A549 (cell line): ENCODE results near the gene PPP5C. TPM values are rescaled to one million over a fixed set of nuclear protein-coding genes. Genes with fewer than 3 reads are reported as not detected.
"Not testable (repeated sequence)": the region's sequence is repeated elsewhere in the genome, so short reads cannot be mapped to it uniquely, and the experiment has no call there.

Source experiments
- ATAC-seq, 2 experiments: fragments of 200-7000 bp in 1 of 2; fragments of >200 bp in 1 of 2; cut with Nextera tagmentation in 1 of 2; cut with Tn5 transposase in 1 of 2; 3 replicates each; pipeline versions ENCODE4 v1.8.0 to v1.9.1; 2018 to 2020; ENCODE audit warnings: mild to moderate bottlenecking in 1 of 2, moderate library complexity in 1 of 2
- CTCF ChIA-PET: fragments of 300-600 bp; sonication (Branson Sonifier 250); formaldehyde crosslinking; extraction: SDS; loops from one replicate; lab custom pipeline; 2021; ENCODE audit warnings: antibody characterized with exemption, inconsistent platforms; lab: Yijun Ruan, JAX
- POLR2A ChIA-PET: fragments of 350-600 bp; formaldehyde crosslinking; extraction: SDS; loops from one replicate; lab custom pipeline; 2021; ENCODE audit warnings: antibody characterized with exemption, inconsistent platforms; lab: Yijun Ruan, JAX
- DNase-seq, 2 experiments: peaks; one replicate each; pipeline versions ENCODE4 v3.0.0 to v3.0.0-alpha.2; 2011 to 2016; ENCODE audit warnings: low read depth in 1 of 2, low spot score in 1 of 2
- FAIRE-seq: peaks from 2 replicates; lab custom pipeline; 2011; peaks lifted over from hg19 to GRCh38; lab: Jason Lieb, UNC
- H3K27ac ChIP-seq, 2 experiments: fragments of >200 bp; sonication (Bioruptor Twin); formaldehyde crosslinking; 3 replicates each; pipeline ENCODE4 v1.5.1; 2016 to 2017
- H3K4me1 ChIP-seq: fragments of >200 bp; sonication (Bioruptor Twin); formaldehyde crosslinking; 3 replicates; pipeline ENCODE4 v1.6.1; 2016
- H3K4me2 ChIP-seq: fragments of >200 bp; sonication (Bioruptor Twin); formaldehyde crosslinking; 3 replicates; pipeline ENCODE4 v1.6.1; 2016
- H3K4me3 ChIP-seq: fragments of >200 bp; sonication (Bioruptor Twin); formaldehyde crosslinking; 3 replicates; pipeline ENCODE4 v1.5.1; 2016
- H3K9me3 ChIP-seq: fragments of >200 bp; sonication (Bioruptor Twin); formaldehyde crosslinking; 3 replicates; pipeline ENCODE4 v1.6.1; 2016
- EHMT2 ChIP-seq: fragments of 200-600 bp; sonication (generic); IDR thresholded peaks from 2 replicates; pipeline ENCODE4 v1.6.1; 2016; ENCODE audit warnings: antibody characterized with exemption, low read depth, mild to moderate bottlenecking, moderate library complexity
- EP300 ChIP-seq, 2 experiments: fragments of >200 bp; sonication (Bioruptor Twin); formaldehyde crosslinking; IDR thresholded peaks; 2 replicates in 1 of 2; 3 replicates in 1 of 2; pipeline ENCODE4 v1.6.1; 2016 to 2017
- FOSL2 ChIP-seq, 2 experiments: fragments of 450-650 bp in 1 of 2; fragments of >200 bp in 1 of 2; sonication (Bioruptor Twin) in 1 of 2; formaldehyde crosslinking; IDR thresholded peaks; 2 replicates each; pipeline versions ENCODE4 v1.5.0 to v1.6.1; 2016 to 2020; ENCODE audit warnings: mild to moderate bottlenecking in 1 of 2, moderate library complexity in 1 of 2
- HEYL ChIP-seq: fragments of 250-450 bp; sonication (Bioruptor Pico); IDR thresholded peaks from 2 replicates; pipeline ENCODE4 v1.8.0; 2021; ENCODE audit warnings: mild to moderate bottlenecking, moderate library complexity
- RAD21 ChIP-seq, 2 experiments: fragments of >200 bp in 1 of 2; sonication (Bioruptor Twin) in 1 of 2; formaldehyde crosslinking in 1 of 2; IDR thresholded peaks in 1 of 2; conservative IDR thresholded peaks in 1 of 2; 2 replicates in 1 of 2; 3 replicates in 1 of 2; pipeline ENCODE4 v1.6.1; 2012 to 2018; ENCODE audit warnings: inconsistent platforms in 1 of 2
- RCOR1 ChIP-seq: fragments of 150-350 bp; IDR thresholded peaks from 2 replicates; pipeline ENCODE4 v1.6.1; 2014; ENCODE audit warnings: antibody characterized with exemption, low read length, low read depth
- ZFP36 ChIP-seq: fragments of 450-650 bp; IDR thresholded peaks from 2 replicates; pipeline ENCODE4 v1.6.1; 2014; ENCODE audit warnings: borderline replicate concordance; ENCODE audit not compliant: partially characterized antibody
- WGBS: methylation state at CpG from one replicate; pipeline ENCODE4 v1.1.6; 2017; ENCODE audit errors: missing lambda C conversion rate; 5-methylcytosine and 5-hydroxymethylcytosine counted together
- polyA plus RNA-seq, 4 experiments: library from polyadenylated mRNA; depleted of rRNA in 3 of 4; stranded (reverse); fragments of >200 nt; fragmentation: RNase III in 1 of 4; extraction: RNeasy Plus Mini Kit Qiagen cat#74134 plus additional on column Dnase treatment in 1 of 4; gene quantifications; 2 replicates in 3 of 4; 3 replicates in 1 of 4; pipeline ENCODE4 v1.2.3, GENCODE V29; 2011 to 2017
- small RNA-seq, 6 experiments: library from RNA; depleted of rRNA; stranded (forward); fragments of <200 nt; gene quantifications; one replicate each; pipeline ENCODE3, GENCODE V24; 2012
- TF ChIP-seq, protein P1 (sequence below): fragments of >200 bp; sonication (Bioruptor Twin); formaldehyde crosslinking; IDR thresholded peaks from 2 replicates; pipeline ENCODE4 v1.6.1; 2016
- TF ChIP-seq, protein P2 (sequence below): fragments of 450-650 bp; IDR thresholded peaks from 2 replicates; pipeline ENCODE4 v1.6.1; 2014; ENCODE audit warnings: antibody characterized with exemption

PPP5C gene
- polyA plus RNA-seq, 2 of the 4 experiments (the other 2 are of a cell fraction): 94.2 to 107 TPM

DNA sequence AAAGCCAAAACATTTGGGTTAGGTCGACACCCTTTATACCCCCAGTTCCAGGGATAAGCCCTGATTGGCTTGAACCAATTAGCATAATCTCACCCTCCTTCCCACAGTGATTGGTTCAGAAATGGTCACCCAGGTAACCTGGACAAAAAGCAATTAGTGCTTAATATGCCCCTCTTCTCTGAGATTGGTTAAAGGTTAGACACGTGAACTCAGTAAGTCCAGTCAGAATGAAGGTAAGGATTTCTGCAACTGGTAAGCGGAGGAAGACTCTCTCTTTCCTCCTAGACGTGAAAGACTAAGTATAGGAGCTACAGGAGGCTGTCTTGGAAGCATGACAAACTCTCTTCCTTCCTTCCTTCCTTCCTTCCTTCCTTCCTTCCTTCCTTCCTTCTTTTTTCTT lies 83.1 kb downstream of the PPP5C start:
- H3K4me1 ChIP-seq: peaks cover 8% of the 10 kb centered on the region
- no peak for ATAC-seq
- POLR2A ChIA-PET: no interaction called here
- no peaks in the 10 kb centered on the region for H3K9me3 ChIP-seq
- TF ChIP-seq ZFP36 (no peak), RCOR1 (no peak), FOSL2 (IDR thresholded peaks at IDR 0.05) (no peak), FOSL2 (CRISPR knock-in tag; IDR thresholded peaks at IDR 0.05) (no peak), EP300 (IDR thresholded peaks at IDR 0.05) (no peak), RAD21 (conservative IDR thresholded peaks at IDR 0.05 in 1 of 2, IDR thresholded peaks at IDR 0.05 in 1 of 2) (no peak), HEYL (CRISPR knock-in tag) (no peak)
- TF ChIP-seq, protein P1, sequence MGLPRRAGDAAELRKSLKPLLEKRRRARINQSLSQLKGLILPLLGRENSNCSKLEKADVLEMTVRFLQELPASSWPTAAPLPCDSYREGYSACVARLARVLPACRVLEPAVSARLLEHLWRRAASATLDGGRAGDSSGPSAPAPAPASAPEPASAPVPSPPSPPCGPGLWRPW: no peak
- H3K4me3 ChIP-seq: no peak overlapping the region
- H3K4me2 ChIP-seq: no peak overlapping the region
- CTCF ChIA-PET: no interaction called here
- no peak overlapping the region for H3K27ac ChIP-seq
- DNase-seq: no peak
- FAIRE-seq: no peak
- WGBS: 75% methylated on average over 4 of the region's 4 CpGs

DNA sequence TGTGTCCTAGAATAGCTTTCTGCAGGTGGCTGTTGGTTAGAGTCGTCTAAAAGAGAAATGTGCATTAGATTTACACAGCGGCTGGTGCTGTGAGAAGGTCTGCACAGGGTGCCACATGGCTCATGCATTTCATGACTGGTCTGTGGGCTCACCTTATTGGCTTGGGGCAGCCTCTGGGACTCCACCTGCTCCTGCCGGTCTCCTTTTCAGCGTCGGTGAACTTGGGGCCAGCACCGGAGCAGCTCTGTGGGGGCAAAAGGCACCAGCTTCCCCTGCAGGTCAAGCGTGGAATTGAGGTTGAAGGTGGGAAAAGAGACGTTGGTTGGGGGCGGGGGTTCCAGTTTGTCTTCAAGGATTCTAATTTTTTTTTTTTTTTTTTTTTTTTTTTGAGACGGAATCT lies 84.9 kb downstream of the PPP5C start:
- H3K4me1 ChIP-seq: no peaks in the 10 kb centered on the region
- ChIA-PET CTCF (interaction anchor here (0.6 to 2.9 kb wide), 14 partner anchors 10 to 799 kb away, joined by 3 to 10 read pairs (median 4); no protein-coding TSS in a partner anchor), POLR2A (interaction anchor here (0.7 kb wide), 1 partner anchor 663 kb away, joined by 4 read pairs; the partner anchor contains the start of gene SIX5)
- ATAC-seq (peak in 1 of 2 experiments; percentile 53; a peak in 3 of 6 replicates), DNase-seq (peak in 1 of 2 experiments; percentile 34), FAIRE-seq (no peak)
- WGBS: 69% methylated on average over 10 of the region's 10 CpGs
- H3K4me2 ChIP-seq: no peak overlapping the region
- TF ChIP-seq, protein P2, sequence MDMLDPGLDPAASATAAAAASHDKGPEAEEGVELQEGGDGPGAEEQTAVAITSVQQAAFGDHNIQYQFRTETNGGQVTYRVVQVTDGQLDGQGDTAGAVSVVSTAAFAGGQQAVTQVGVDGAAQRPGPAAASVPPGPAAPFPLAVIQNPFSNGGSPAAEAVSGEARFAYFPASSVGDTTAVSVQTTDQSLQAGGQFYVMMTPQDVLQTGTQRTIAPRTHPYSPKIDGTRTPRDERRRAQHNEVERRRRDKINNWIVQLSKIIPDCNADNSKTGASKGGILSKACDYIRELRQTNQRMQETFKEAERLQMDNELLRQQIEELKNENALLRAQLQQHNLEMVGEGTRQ: no peak
- peak in 1 of 2 experiments; percentile 43; a peak in 2 of 5 replicates for TF ChIP-seq RAD21 (conservative IDR thresholded peaks at IDR 0.05 in 1 of 2, IDR thresholded peaks at IDR 0.05 in 1 of 2)
- H3K27ac ChIP-seq: no peak overlapping the region
- H3K9me3 ChIP-seq: no peaks in the 10 kb centered on the region
- H3K4me3 ChIP-seq: no peak overlapping the region

DNA sequence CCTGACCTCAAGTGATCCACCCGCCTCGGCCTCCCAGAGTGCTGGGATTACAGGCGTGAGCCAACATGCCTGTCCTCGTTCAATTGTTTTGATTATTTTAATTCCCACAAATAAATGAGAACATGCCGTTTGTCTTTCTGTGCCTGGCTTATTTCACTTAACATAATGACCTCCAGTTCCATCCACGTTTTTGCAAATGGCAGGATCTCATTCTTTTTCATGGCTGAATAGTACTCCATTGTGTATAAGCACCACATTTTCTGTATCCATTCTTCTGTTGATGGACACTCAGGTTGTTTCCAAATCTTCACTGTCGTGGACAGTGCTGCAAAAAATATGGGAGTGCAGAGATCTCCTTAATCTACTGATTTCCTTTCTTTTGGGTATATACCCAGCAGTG lies 86.6 kb downstream of the PPP5C start:
- H3K4me1 ChIP-seq, H3K27ac ChIP-seq, FAIRE-seq, DNase-seq, ATAC-seq, H3K4me3 ChIP-seq, H3K4me2 ChIP-seq, POLR2A ChIA-PET, H3K9me3 ChIP-seq: not testable (repeated sequence)
- 52% methylated on average over 7 of the region's 7 CpGs for WGBS
- CTCF ChIA-PET: interaction anchor here (0.6 to 2.9 kb wide), 14 partner anchors 9 to 152 kb away, joined by 3 to 8 read pairs (median 4); no protein-coding TSS in a partner anchor

DNA sequence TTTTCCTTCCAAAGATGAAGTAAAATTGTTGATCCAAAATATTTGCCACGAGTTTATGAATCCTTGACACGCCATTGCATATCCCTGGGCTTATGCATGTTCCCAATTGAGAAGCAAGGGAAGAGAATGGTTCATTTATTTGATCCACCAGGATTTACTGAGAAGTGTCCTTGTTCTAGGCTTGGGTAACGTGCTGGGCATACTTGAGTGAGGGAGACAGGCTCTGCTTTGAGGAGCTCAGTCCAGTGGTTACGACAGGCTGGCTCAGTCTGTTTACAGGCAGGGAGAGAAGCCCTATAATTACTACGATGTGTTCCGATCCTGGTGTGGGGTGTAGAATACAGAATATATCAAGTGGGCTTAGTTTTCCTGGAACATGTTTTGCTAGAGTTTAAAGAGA lies 88.1 kb downstream of the PPP5C start:
- H3K27ac ChIP-seq: no peak overlapping the region
- CTCF ChIA-PET: interaction anchor here (0.6 to 2.9 kb wide), 5 partner anchors 31 to 131 kb away, joined by 3 to 8 read pairs (median 7); no protein-coding TSS in a partner anchor
- H3K9me3 ChIP-seq: no peaks in the 10 kb centered on the region
- FAIRE-seq (no peak), ATAC-seq (peak; percentile 24 to 40; a peak in 2 of 6 replicates), DNase-seq (no peak)
- H3K4me2 ChIP-seq: no peak overlapping the region
- no peaks in the 10 kb centered on the region for H3K4me1 ChIP-seq
- TF ChIP-seq EHMT2: no peak
- POLR2A ChIA-PET: no interaction called here
- H3K4me3 ChIP-seq: no peak overlapping the region
- 65% methylated on average over 6 of the region's 6 CpGs for WGBS

DNA sequence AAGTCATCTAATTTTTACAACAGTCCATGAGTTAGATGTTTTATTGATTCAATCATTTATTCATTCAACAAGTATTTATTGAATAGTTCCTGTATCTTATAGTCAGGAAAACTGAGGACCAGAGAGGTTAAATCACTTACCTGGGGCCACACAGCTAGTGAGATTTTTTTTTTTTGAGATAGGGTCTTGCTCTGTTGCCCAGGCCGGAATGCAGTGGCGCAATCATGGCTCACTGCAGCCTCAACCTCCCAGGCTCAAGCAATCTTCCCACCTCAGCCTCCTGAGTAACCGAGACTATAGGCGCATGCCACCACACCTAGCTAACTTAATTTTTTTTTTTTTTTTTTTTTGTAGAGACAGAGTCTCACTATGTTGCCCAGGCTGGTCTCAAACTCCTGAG lies 88.8 kb downstream of the PPP5C start:
- ChIA-PET POLR2A (interaction anchor here (0.7 kb wide), 1 partner anchor 36 kb away, joined by 3 read pairs; no protein-coding TSS in a partner anchor), CTCF (interaction anchor here (0.6 to 2.9 kb wide), 7 partner anchors 8 to 550 kb away, joined by 3 to 8 read pairs (median 4); no protein-coding TSS in a partner anchor)
- ATAC-seq, H3K9me3 ChIP-seq, DNase-seq, H3K4me2 ChIP-seq, H3K4me1 ChIP-seq, H3K4me3 ChIP-seq, FAIRE-seq, H3K27ac ChIP-seq: not testable (repeated sequence)
- 92% methylated on average over 4 of the region's 4 CpGs for WGBS

Small RNA genes within 50 kb of the gene (small RNA-seq; reads per million reads assigned to genes)
- 0 reads per million in 6 experiments for gene RNU6-924P

Other genes starting within 250 kb of the PPP5C start
- gene IGFL3, start 222.4 kb upstream of the PPP5C start, polyA plus RNA-seq (2011; rRNA removed): 0.16 TPM in 1 of 2 replicates, not detected in the other
- 0.44 to 1.1 TPM (median 0.66 TPM) in 3 replicates for gene IGFL3, start 222.4 kb upstream of the PPP5C start, polyA plus RNA-seq (2017; fragmentation: RNase III; extraction: RNeasy Plus Mini Kit Qiagen cat#74134 plus additional on column Dnase treatment)
- 0.78 and 1.9 TPM in 2 replicates for gene IGFL2, start 198.8 kb upstream of the PPP5C start, polyA plus RNA-seq (2011; rRNA removed)
- 0.21 to 1.4 TPM (median 1.1 TPM) in 3 replicates for gene IGFL2, start 198.8 kb upstream of the PPP5C start, polyA plus RNA-seq (2017; fragmentation: RNase III; extraction: RNeasy Plus Mini Kit Qiagen cat#74134 plus additional on column Dnase treatment)
- gene IGFL1, start 117.3 kb upstream of the PPP5C start, polyA plus RNA-seq (2011; rRNA removed): 0.70 and 0.88 TPM in 2 replicates
- 1.0 to 1.9 TPM (median 1.1 TPM) in 3 replicates for gene IGFL1, start 117.3 kb upstream of the PPP5C start, polyA plus RNA-seq (2017; fragmentation: RNase III; extraction: RNeasy Plus Mini Kit Qiagen cat#74134 plus additional on column Dnase treatment)
- gene HIF3A, start 50.0 kb upstream of the PPP5C start, polyA plus RNA-seq (2011; rRNA removed): not detected in 2 replicates
- not detected in 3 replicates for gene HIF3A, start 50.0 kb upstream of the PPP5C start, polyA plus RNA-seq (2017; fragmentation: RNase III; extraction: RNeasy Plus Mini Kit Qiagen cat#74134 plus additional on column Dnase treatment)
- gene CCDC8, start 66.5 kb downstream of the PPP5C start, polyA plus RNA-seq (2011; rRNA removed): 0.04 TPM in 1 of 2 replicates, not detected in the other
- 0.03 to 0.08 TPM in 2 of 3 replicates, not detected in the other for gene CCDC8, start 66.5 kb downstream of the PPP5C start, polyA plus RNA-seq (2017; fragmentation: RNase III; extraction: RNeasy Plus Mini Kit Qiagen cat#74134 plus additional on column Dnase treatment)
- 0.01 TPM in 1 of 2 replicates, not detected in the other for gene PNMA8C, start 81.8 kb downstream of the PPP5C start, polyA plus RNA-seq (2011; rRNA removed)
- not detected in 3 replicates for gene PNMA8C, start 81.8 kb downstream of the PPP5C start, polyA plus RNA-seq (2017; fragmentation: RNase III; extraction: RNeasy Plus Mini Kit Qiagen cat#74134 plus additional on column Dnase treatment)
- 11.2 and 14.1 TPM in 2 replicates for gene PNMA8A, start 124.5 kb downstream of the PPP5C start, polyA plus RNA-seq (2011; rRNA removed)
- 14.9 to 17.2 TPM (median 15.4 TPM) in 3 replicates for gene PNMA8A, start 124.5 kb downstream of the PPP5C start, polyA plus RNA-seq (2017; fragmentation: RNase III; extraction: RNeasy Plus Mini Kit Qiagen cat#74134 plus additional on column Dnase treatment)
- gene PNMA8B, start 148.8 kb downstream of the PPP5C start, polyA plus RNA-seq (2011; rRNA removed): not detected in 2 replicates
- not detected in 3 replicates for gene PNMA8B, start 148.8 kb downstream of the PPP5C start, polyA plus RNA-seq (2017; fragmentation: RNase III; extraction: RNeasy Plus Mini Kit Qiagen cat#74134 plus additional on column Dnase treatment)